ENCODE measurements around the gene PTPRH. TPM values are rescaled to one million over a fixed set of nuclear protein-coding genes. Genes with fewer than 3 reads are reported as not detected.
A peak's percentile ranks its signal among the peaks of the same experiment; 100 is the strongest.

PTPRH gene
- total and polyA plus RNA-seq, 9 of the 15 experiments (the other 6 are each of a cell fraction or from before 2014, with no cell fraction given): 0.87 to 34.3 (median 22.7) TPM

- TF ChIP-seq KDM5B (IDR thresholded peaks at IDR 0.05; ENCODE audit: insufficient replicate concordance, low read depth, low read length) (peak; percentile 78), ZFP30 (CRISPR knock-in tag; IDR thresholded peaks at IDR 0.05; ENCODE audit: borderline replicate concordance) (no peak), TRIM24 (IDR thresholded peaks at IDR 0.05) (0 out of 4 replicates have a peak, but pooled peaks of 1 of the 2 experiments have one; percentile 15), TRIM28 (IDR thresholded peaks at IDR 0.05) (peak; percentile 58; the same call in 1 of the 2 replicates), HMBOX1 (IDR thresholded peaks at IDR 0.05) (no peak), SIN3A (IDR thresholded peaks at IDR 0.05; ENCODE audit: borderline replicate concordance in 2 of 2, control insufficient read depth in 1 of 2, low read depth in 2 of 2, low read length in 2 of 2) (no peak), MNT (conservative IDR thresholded peaks at IDR 0.05) (no peak; a peak in 1 of 4 replicates), ZC3H8 (IDR thresholded peaks at IDR 0.05) (no peak), USF2 (CRISPR knock-in tag; IDR thresholded peaks at IDR 0.05) (no peak), ZFP36 (IDR thresholded peaks at IDR 0.05; ENCODE audit: low read depth, low read length, partially characterized antibody) (no peak), NCOA4 (IDR thresholded peaks at IDR 0.05; ENCODE audit: partially characterized antibody) (no peak), NBN (IDR thresholded peaks at IDR 0.05; ENCODE audit: low read depth) (0 out of 2 replicates have a peak, but pooled peaks have one; percentile 35), ZNF184 (CRISPR knock-in tag; IDR thresholded peaks at IDR 0.05) (no peak), STAT5A (IDR thresholded peaks at IDR 0.05; ENCODE audit: borderline replicate concordance, low read length) (no peak), KAT7 (CRISPR knock-in tag; IDR thresholded peaks at IDR 0.05; ENCODE audit: borderline replicate concordance) (no peak), ZFPM2 (CRISPR knock-in tag; IDR thresholded peaks at IDR 0.05) (no peak), FIP1L1 (IDR thresholded peaks at IDR 0.05; ENCODE audit: low read depth, low read length, poor library complexity, severe bottlenecking) (no peak), PRDM10 (IDR thresholded peaks at IDR 0.05; ENCODE audit: partially characterized antibody) (no peak), CTBP1 (IDR thresholded peaks at IDR 0.05; ENCODE audit: borderline replicate concordance) (no peak), SMAD1 (IDR thresholded peaks at IDR 0.05; ENCODE audit: low read depth, low read length, partially characterized antibody) (no peak), ZNF347 (CRISPR knock-in tag; IDR thresholded peaks at IDR 0.05; ENCODE audit: low read depth) (no peak)
Observed at GRCh38 chr19:55175117-55175867, 34.0 kb downstream of the PTPRH start (continued).

Data from K562 (cell line).